ENCODE results near the gene LRFN3. TPM values are rescaled to one million over a fixed set of nuclear protein-coding genes. Genes with fewer than 3 reads are reported as not detected.

LRFN3 gene
- total RNA-seq, 4 donors from 2014 or later: 2.5 to 6.6 (median 4.3) TPM

DNA sequence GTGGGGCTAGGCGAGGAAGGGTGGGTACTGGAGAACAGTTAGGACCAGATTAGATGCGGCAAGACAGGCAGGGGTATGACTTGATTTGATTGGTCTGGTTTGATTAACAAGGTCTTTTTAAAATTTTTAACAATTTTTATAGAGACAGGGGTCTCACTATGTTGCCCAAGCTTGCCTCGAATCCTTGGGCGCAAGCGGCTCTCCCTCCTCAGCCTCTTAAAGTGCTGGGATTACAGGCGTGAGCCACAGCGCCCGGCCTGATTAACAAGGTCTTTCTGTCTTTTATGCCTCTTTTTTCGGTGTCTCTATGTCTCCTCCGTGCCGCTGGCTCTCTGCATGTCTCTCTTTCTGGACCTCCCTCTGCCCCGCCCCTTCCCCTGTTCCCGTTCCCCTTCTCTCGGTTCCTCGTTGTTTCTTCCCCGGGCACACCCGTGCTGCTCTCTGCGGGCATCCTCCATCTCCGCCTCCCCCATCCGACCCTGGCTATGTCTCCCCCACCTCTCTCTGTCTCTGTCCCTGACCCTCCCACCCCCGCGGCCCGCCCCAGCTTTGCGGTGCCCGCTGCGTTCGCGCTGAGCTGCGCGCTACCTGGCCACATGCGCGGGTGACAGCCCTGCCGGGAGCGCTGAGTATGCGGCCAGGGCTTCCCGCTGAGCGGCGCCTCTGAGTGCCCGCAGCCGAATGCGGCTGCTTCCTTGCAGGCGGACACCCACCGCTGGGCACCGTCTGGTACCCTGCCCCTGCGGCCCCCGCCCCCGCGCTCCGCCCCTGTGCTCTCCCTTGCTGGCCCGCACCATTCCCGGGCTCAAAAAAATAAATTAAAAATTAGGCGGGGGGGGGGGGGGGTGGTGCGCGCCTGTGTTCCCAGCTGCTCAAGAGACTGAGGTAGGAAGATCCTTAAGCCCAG, 50.7 kb downstream of the LRFN3 start:
- no peak for TF ChIP-seq CTCF (IDR thresholded peaks at IDR 0.05; ENCODE audit: low read depth)

DNA sequence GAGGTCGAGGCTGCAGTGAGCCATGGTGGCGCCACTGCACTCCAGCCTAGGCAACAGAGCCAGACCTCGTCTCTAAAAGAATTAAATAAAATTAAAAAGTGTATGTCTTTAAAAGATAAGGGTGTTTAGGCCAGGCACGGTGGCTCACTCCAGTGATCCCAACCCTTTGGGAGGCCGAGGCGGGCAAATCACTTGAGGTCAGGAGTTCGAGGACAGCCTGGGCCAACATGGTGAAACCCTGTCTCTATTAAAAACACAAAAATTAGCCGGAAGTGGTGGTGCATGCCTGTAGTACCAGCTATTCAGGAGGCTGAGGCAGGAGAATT, 51.4 kb downstream of the LRFN3 start:
- TF ChIP-seq CTCF (IDR thresholded peaks at IDR 0.05; ENCODE audit: low read depth): no peak

DNA sequence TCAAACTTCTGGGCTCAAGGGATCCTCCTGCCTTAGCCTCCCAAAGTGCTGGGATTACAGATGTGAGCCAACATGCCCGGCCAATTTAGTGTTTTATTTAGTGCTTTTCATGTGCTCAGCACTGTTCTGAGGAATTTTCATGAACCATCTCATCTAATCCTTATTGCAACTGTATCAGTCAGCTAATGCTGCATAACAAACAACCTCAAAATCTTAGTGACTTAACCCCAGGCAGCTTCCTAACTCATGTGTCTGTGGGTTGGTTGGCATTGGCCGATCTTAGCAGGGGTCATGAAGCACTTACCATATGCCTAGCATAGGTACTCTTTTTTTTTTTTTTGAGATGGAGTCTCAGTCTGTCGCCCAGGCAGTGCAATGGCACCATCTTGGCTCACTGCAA, 52.6 kb downstream of the LRFN3 start:
- no peak for TF ChIP-seq CTCF (IDR thresholded peaks at IDR 0.05; ENCODE audit: low read depth)

GRCh38 chr19:35990156-35990555, 54.0 kb downstream of the LRFN3 start:
- TF ChIP-seq CTCF (IDR thresholded peaks at IDR 0.05; ENCODE audit: low read depth): no peak

DNA sequence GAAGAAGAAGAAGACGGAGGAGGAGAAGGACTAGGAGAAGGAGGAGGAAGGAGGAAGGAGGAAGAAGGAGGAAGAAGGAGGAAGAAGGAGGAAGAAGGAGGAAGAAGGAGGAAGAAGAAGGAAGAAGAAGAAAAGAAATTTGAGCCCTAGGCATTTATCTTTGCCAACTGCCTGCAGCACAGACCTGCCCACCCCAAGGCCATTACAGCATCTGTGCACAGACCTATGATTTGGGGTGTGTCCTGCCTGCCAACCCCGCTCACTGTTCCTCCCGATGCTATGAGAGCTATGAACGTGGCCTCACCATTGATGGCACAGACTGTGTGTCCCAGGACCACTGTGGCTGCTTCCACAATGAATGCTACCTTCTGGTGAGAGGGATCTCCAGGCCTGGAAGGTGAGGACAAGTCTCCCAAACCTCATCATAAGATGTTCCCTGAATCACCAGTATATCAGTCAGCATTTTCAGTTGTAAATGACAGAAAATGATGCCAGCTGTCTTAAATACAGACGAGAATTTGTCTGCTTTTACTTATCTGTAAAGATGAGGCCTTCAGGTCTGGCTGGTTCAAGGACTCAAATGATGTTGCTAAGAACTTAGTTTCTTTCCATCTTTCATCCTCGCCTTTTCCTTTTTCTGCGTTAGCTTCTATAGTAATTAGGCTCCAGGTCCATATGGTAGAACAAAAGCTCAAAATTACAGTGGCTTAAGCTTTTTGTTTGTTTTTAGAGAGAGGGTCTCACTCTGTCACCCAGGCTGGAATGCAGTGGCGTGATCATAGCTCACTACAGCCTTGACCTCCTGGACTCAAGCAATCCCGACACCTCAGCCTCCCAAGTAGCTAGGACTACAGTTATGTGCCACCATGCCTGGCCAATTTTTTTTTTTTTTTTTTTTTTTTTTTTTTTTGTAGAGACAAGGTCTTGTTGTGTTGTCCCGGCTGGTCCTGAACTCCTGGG, 54.9 kb downstream of the LRFN3 start:
- no peak for TF ChIP-seq CTCF (IDR thresholded peaks at IDR 0.05; ENCODE audit: low read depth)

GRCh38 chr19:35991731-35992450, 55.7 kb downstream of the LRFN3 start:
- TF ChIP-seq CTCF (IDR thresholded peaks at IDR 0.05; ENCODE audit: low read depth): no peak

All from subcutaneous adipose tissue (tissue), 4 donors.